Measurements from ENCODE around the gene DCDC1. TPM values are rescaled to one million over a fixed set of nuclear protein-coding genes. Genes with fewer than 3 reads are reported as not detected.

Gene DCDC1
- total RNA-seq, 2 donors from 2014 or later, result 0.33 to 1.8 TPM

DNA sequence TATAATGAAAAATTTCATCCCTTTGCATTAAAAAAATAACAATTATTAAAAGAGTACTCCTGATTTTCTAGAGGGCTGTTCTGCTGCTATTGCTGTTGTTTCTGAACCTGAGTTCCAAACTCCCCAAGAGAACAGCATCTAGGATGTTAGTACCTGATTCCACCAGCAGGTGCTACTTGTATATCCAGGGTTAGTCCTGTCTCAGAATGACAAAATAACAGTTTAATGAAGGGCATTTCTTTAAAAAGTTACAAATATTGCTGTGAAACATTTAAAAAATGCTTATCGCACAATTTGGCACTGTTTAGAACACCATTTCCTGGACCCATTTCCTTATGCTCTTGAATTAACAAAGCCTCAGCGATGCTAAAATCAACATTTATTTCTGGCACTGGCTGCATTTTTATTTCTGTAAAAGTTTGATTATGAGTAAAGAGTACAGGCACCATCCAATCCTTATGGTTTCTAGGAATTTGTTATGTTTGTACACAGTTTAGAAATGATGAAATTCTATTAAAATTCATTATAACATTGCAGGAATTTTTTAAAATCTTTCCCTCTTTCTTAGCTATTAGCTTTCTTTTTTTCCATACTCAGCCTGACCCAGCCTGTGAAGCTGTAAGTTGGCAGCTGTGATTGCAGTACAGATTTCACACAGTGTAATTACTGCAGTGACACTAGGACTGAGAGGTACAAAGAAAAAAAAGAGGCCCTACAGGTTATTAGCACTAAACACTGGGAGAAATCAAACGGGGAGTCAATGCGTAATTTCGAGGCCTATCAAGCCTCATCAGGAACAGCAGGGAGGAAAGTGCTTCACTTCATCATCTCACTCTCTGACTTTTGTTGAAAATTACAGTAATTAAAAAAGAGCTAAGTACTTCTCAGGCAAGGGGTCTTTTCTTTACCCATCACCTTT is 208.8 kb downstream of the DCDC1 start:
- no peak for DNase-seq

DNA sequence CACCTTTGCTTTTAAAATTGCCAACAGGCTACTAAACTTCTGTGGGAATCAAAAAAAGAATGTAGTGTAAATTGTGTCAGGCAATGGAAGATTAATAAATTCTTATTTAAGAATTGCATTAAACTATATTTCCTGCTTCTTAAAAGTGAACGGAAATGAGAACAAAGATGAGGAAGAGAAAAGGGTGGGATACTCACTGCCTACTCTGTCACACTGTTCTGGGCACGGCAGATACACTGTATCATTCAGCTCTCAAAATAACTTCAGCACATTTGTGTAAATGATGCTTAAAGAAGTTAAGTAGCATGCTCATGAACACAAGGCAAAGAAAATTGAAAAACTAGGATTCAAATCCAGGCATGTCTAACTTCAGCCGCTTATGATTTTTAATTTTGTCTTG is 218.7 kb downstream of the DCDC1 start:
- no peaks in the 10 kb centered on the region for H3K9me3 ChIP-seq
- ATAC-seq (no peak), DNase-seq (no peak)
- TF ChIP-seq, protein P1, sequence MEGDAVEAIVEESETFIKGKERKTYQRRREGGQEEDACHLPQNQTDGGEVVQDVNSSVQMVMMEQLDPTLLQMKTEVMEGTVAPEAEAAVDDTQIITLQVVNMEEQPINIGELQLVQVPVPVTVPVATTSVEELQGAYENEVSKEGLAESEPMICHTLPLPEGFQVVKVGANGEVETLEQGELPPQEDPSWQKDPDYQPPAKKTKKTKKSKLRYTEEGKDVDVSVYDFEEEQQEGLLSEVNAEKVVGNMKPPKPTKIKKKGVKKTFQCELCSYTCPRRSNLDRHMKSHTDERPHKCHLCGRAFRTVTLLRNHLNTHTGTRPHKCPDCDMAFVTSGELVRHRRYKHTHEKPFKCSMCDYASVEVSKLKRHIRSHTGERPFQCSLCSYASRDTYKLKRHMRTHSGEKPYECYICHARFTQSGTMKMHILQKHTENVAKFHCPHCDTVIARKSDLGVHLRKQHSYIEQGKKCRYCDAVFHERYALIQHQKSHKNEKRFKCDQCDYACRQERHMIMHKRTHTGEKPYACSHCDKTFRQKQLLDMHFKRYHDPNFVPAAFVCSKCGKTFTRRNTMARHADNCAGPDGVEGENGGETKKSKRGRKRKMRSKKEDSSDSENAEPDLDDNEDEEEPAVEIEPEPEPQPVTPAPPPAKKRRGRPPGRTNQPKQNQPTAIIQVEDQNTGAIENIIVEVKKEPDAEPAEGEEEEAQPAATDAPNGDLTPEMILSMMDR (IDR thresholded peaks at IDR 0.05), result no peak
- TF ChIP-seq POLR2A (IDR thresholded peaks at IDR 0.05), result no peak
- H3K36me3 ChIP-seq (replicated peaks in 1 of 2; ENCODE audit: insufficient read depth in 1 of 2, low read depth in 2 of 2), result no peaks in the 10 kb centered on the region
- no peak overlapping the region for H3K4me3 ChIP-seq
- no peaks in the 10 kb centered on the region for H3K27me3 ChIP-seq
- 52 to 63% methylated on average over 3 of the region's 3 CpGs for WGBS, 2 donors
- intact Hi-C loops (cut with DNase I), result no loop called here
- H3K27ac ChIP-seq, result no peak overlapping the region
- no peaks in the 10 kb centered on the region for H3K4me1 ChIP-seq

More for the DNA sequence above, 208.8 kb downstream of the DCDC1 start:
- Histone ChIP-seq H3K27ac (no peak overlapping the region), H3K36me3 (replicated peaks in 1 of 2; ENCODE audit: insufficient read depth in 1 of 2, low read depth in 2 of 2) (no peaks in the 10 kb centered on the region), H3K4me1 (no peaks in the 10 kb centered on the region), H3K4me3 (no peak overlapping the region), H3K27me3 (no peaks in the 10 kb centered on the region), H3K9me3 (no peaks in the 10 kb centered on the region)
- WGBS, 2 donors, result 37 to 46% methylated on average over 5 of the region's 5 CpGs
- ATAC-seq, result no peak
- intact Hi-C loops (cut with DNase I), result no loop called here
- TF ChIP-seq, protein P1 (IDR thresholded peaks at IDR 0.05), result peak in 3 of 7 experiments; percentile 8 to 16 (median 15)
- no peak for TF ChIP-seq POLR2A (IDR thresholded peaks at IDR 0.05)

DNA sequence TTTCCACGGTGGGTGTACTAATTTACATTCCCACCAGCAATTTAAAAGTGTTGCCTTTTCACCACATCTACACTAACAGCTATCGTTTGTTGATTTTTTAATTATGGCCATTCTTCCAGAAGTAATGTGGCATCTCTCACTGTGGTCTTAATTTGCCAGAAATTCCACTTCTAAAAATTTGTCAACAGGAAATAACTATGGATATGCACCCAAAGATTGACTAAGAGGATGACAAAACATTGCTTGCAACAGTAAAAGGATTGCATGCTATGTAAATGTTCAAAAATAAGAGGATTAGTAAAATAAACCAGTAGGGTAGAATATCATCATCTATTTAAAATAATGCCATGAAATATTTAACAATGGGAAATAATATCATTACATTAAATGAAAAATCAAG is 219.5 kb downstream of the DCDC1 start:
- H3K27me3 ChIP-seq, result no peaks in the 10 kb centered on the region
- intact Hi-C loops (cut with DNase I), result no loop called here
- 67 to 80% methylated on average over 2 of the region's 2 CpGs for whole genome bisulfite sequencing, 2 donors
- H3K36me3 ChIP-seq (replicated peaks in 1 of 2; ENCODE audit: insufficient read depth in 1 of 2, low read depth in 2 of 2), result no peaks in the 10 kb centered on the region
- no peaks in the 10 kb centered on the region for H3K4me1 ChIP-seq
- no peaks in the 10 kb centered on the region for H3K9me3 ChIP-seq
- no peak for ATAC-seq
- no peak for DNase-seq
- no peak overlapping the region for H3K27ac ChIP-seq
- TF ChIP-seq, protein P1 (IDR thresholded peaks at IDR 0.05), result no peak
- no peak for TF ChIP-seq POLR2A (IDR thresholded peaks at IDR 0.05)
- no peak overlapping the region for H3K4me3 ChIP-seq

DNA sequence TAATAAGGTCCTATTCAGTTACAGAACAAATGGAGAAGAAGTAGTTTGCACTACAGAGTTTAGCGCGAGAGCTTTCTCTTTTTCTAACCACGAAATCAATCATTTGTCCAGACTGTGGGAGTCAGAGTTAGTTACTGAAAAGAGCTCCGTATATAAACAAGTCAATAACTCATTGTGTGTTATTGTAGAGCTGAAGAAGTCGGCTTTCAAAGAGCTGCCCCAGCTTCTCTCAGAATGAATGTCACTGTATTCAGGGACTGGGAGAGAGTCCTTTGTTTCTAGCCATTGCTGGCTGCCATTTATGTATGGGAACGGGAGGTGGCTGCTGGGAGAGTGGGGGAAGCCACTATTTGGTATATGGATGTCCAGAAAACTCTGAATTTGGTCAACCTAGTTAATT is 227.8 kb downstream of the DCDC1 start:
- Histone ChIP-seq H3K4me3 (no peak overlapping the region), H3K27me3 (no peaks in the 10 kb centered on the region), H3K9me3 (no peaks in the 10 kb centered on the region), H3K36me3 (replicated peaks in 1 of 2; ENCODE audit: insufficient read depth in 1 of 2, low read depth in 2 of 2) (no peaks in the 10 kb centered on the region), H3K27ac (no peak overlapping the region), H3K4me1 (no peaks in the 10 kb centered on the region)
- intact Hi-C loops (cut with DNase I), result no loop called here
- DNase-seq, result no peak
- TF ChIP-seq, protein P1 (IDR thresholded peaks at IDR 0.05), result no peak
- no peak for TF ChIP-seq POLR2A (IDR thresholded peaks at IDR 0.05)
- WGBS, 2 donors, result 9 to 16% methylated on average over 6 of the region's 6 CpGs
- no peak for ATAC-seq
